ENCODE measurements around the gene ANKRD42.

Gene ANKRD42

DNA sequence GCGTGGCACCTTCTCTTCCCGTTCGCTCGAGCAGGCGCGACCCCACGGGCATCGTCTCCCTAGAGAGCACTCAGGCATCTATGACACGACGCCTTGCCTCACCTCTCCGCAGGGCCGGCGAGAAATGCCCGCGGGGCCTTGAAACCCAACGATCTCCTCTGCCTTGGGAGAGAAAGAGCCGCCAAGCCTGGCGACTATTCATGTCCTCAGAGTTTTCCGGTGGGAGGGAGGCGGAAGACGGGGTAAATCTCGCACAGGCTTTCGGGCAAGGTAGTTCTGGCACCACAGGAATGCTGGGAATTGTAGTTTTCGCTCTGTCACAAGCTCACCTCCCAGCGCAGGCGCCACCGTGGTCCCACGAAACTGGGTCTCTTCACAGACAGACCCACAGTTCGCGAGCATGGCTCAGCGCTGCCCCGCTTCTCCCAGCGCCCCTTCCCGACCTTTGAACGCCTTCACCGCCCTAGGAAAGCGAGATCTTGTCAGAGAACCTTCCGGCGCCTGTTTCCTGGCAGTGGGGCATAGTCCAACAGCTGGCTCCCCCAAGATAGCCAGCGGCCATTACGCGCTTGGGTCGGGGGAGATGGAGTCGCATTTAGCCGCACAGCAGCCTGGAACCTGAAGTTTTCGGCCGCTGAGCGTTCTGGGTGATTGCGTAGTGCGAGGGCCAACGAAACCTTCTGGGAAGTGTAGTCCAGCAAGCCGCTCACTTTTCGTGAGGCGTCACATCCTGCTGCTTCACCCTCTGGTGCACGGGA is 92.4 kb downstream of the ANKRD42 start, which contains the start of gene CCDC90B:
Gene CCDC90B, minus strand, starts transcription at position 597 of the 758 bp plus-strand sequence. Its CDS starts 395 bp downstream, at position 202.
- DNase-seq (ENCODE audit: low read depth in 4 of 4, low spot score in 1 of 4), result peak; percentile 69 to 87 (median 78)

DNA sequence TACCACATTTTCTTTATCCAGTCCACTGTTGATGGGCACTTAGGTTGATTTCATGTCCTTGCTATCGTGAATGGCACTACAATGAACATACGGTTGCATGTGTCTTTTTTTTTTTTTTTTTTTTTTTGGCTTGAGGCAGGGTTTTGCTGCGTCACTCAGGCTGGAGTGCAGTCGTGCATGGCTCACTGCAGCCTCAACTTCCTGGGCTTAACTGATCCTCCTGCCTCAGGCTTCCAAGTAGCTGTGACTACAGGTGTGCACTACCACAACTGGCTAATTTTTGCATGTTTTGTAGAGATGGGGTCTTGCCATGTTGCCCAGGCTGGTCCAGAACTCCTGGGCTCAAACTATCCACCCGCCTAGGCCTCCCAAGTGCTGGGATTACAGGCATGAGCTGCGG is 94.1 kb downstream of the ANKRD42 start:
- DNase-seq (ENCODE audit: low read depth in 4 of 4, low spot score in 1 of 4), result no peak

DNA sequence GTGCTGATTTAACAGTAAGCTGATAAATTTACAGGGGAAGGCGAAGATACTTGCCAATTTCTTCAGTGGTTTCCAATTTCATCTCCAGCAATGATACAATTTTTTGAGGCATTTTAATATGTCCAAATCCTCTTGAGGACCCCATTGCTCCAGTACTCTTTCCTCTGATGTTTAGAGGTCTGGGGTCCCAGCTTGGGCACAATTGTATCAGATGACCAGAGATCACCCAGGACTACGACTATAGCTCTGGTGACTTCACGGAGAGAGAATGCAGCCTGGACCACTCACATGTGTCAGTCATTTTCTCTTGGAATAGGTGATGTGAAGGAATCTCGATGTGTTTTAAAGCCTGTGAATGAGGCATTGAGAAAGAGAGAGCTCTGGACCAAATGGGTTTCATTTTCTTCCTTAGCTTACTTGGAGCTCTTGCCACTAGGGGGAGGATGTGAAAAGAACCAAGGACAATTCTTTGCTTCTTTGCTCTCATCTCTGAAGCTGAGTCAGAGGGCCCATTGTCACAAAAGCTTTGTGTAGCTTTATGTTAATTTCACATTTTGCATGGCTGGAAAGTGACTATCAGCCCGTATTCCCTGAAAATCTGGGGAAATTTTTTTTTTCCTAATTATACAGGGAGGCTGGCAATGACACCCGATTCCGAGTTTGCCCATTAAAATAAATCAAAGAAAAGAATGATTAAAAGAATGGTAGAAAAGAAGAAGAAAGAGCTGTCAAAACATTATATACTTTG is 99.4 kb downstream of the ANKRD42 start:
- peak in 1 of 4 experiments; percentile 7 for DNase-seq (ENCODE audit: low read depth in 4 of 4, low spot score in 1 of 4)

DNA sequence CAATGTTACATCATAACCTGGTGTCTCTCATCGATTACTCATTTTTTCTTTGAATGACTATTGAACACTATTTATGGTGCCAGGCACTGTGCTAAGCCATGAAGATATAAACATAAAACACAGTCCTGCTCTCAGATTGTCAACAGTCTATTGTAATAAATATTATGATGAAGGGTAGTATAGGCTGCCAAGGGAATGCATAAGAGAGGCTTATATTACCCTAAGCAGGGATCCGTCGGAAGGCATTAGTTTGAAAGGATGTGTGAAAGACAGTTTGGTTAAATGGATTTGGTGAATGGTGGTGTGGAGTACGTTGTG is 99.9 kb downstream of the ANKRD42 start:
- no peak for DNase-seq (ENCODE audit: low read depth in 4 of 4, low spot score in 1 of 4)

DNA sequence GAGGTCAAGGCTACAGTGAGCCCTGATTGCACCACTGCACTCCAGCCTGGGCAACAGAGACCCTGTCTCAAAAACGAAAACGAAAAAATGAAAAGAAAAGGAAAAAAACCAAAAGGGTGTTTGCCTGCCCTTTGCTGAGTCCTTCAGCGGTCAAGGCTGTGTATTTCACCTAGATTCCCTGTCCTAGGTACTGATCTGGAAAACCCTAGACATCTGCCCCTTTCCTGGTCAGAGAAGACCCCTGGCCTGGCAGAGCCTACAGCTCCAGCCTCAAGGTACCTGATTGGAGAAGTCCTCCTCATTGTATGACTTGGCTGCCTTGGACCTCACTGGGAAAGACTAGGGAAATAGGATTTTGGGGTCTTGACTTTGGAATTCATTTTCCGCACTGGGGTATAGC is 100.7 kb downstream of the ANKRD42 start:
- no peak for DNase-seq (ENCODE audit: low read depth in 4 of 4, low spot score in 1 of 4)
